ENCODE data around the gene SAE1.

DNA sequence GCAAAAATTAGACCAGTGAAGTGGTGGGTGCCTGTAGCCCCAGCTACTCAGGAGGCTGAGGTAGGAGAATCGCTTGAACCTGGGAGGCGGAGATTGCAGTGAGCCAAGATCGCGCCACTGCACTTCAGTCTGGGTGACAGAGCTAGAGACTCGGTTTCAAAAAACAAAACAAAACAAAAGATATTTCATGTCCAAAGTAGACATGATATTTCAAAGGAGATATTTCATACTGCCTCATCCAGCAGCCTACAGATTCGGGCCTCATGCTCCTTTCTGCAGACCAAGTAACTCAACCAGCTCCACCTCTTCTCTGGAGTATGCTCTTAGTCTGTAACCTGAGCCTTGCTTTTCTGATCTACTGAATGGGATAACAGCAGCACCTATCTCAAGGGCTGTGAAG, 32.0 kb upstream of the SAE1 start:
- TF ChIP-seq, protein P1, sequence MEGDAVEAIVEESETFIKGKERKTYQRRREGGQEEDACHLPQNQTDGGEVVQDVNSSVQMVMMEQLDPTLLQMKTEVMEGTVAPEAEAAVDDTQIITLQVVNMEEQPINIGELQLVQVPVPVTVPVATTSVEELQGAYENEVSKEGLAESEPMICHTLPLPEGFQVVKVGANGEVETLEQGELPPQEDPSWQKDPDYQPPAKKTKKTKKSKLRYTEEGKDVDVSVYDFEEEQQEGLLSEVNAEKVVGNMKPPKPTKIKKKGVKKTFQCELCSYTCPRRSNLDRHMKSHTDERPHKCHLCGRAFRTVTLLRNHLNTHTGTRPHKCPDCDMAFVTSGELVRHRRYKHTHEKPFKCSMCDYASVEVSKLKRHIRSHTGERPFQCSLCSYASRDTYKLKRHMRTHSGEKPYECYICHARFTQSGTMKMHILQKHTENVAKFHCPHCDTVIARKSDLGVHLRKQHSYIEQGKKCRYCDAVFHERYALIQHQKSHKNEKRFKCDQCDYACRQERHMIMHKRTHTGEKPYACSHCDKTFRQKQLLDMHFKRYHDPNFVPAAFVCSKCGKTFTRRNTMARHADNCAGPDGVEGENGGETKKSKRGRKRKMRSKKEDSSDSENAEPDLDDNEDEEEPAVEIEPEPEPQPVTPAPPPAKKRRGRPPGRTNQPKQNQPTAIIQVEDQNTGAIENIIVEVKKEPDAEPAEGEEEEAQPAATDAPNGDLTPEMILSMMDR (IDR thresholded peaks at IDR 0.05) = no peak
- no peak for TF ChIP-seq EZH2 (IDR thresholded peaks at IDR 0.05; ENCODE audit: borderline replicate concordance, insufficient read depth, low read depth, low read length, poor library complexity, severe bottlenecking)
